ENCODE measurements around the gene LRPPRC. TPM values are rescaled to one million over a fixed set of nuclear protein-coding genes. Genes with fewer than 3 reads are reported as not detected.
A peak's percentile ranks its signal among the peaks of the same experiment; 100 is the strongest.
"Not testable (repeated sequence)": the region's sequence is repeated elsewhere in the genome, so short reads cannot be mapped to it uniquely, and the experiment has no call there.

LRPPRC gene
- total RNA-seq, 1 donor from 2014 or later = 119 TPM

DNA sequence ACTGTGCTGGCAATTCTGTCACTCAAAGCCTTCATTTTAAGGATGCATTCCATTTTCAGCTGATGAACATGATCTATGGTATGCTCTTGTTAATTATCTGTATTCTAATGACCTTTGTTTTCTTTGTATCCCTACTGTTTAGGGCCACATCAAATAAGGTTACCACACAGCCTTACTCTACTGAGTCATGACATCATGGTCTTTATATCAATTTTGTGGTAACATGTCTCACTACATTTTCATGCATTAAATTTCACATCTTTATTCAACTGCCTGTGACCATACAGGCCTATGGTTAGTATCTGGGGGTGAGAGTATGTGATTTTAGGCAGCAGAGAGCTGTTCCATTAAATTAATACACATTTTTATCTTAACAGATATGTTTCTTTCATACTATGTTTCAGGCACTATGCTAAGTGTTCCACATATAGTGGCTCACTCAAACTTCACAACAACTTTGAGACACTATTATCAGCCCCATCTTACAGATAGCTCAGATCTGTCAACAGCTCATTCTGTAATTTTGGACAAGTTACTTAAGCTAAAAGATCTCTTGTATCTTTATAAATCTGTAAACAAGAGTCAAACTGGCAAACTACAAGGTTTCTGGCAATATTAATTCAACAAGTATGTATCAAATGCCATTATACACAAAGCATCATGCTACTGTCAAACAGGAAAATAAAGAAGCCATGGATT, 18.0 kb downstream of the LRPPRC start:
- no peak for DNase-seq

DNA sequence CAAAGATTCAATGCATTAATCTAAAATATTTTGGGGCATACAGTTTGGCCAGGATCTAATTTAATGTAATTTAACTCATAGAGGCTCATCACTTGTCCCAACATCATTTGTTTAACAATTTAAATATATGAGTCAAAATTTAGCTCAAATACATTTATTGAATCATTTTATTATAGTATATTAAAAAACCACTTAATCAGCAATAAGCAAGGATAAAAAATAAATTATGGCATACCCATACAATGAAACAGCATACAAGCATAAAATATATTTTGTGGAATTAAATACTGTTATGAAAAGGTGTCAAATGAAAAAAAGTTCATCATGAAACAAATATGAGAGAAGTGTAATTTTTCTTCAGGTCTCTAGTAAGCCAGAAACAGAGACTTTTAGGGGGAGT, 34.9 kb downstream of the LRPPRC start:
- no peak for DNase-seq

DNA sequence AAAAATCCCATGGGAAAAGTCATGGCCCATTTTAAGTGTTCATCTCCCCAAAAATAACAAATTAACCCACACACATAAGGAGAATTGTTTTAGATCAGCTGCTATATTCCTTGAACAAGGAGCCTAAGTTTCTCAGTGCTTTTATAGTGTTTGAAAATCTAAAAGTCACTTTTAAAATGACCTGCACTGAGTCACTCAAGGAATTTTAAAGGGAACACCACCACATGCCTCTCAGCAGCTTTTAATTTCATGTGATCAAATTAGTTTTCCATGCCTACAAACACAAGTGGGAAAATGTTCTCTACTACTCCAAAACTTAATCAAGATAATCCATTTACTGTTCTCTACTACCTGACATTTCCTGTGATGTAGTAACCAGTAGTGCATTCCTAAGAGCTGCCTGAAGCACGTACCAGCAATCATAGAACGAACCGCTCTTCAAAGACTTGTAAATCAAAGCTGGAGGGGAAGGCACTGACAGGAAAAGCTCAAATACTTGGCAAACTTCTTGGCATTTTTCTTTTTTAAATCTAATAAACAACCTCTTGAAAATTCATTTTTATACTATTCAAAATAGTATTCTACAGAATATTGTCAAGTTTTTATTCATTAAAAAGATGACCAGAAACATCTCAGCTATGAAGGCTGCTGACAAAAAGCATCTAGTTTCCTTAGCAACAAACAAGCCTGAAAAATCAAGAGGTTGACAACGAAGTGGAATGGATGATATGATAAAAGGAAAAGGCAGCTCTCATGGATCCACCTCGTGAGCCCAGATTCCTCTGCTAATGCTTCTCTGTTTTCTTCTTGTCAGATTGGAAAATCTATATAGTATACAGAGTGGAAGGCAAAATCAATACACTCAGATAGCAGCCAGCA, 37.2 kb downstream of the LRPPRC start:
- no peak for DNase-seq

DNA sequence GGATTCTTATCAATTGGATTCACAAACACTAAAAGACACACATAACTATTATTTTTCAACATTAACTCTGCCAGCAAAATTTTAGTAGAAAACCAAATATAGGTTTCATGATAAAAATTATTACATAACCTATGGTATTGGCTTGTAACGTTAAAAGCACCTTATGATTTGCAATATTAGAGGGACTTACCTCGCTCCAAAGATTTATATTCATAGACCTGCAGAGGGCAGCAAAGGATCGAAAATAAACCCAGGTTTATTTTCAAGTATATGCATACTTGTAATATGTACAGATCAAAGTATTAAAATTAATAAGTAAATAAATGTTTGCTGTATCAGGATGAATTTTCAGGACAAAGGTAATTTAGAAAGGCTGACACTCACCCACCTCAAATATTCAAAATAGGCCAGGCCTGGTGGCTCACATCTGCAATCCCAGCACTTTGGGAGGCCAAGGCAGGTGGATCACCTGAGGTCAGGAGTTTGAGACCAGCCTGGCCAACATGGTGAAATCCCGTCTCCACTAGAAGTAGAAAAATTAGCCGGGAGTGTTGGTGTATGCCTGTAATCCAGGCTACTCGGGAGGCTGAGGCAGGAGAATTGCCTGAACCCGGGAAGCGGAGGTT, 45.3 kb downstream of the LRPPRC start:
- DNase-seq = peak; percentile 63

DNA sequence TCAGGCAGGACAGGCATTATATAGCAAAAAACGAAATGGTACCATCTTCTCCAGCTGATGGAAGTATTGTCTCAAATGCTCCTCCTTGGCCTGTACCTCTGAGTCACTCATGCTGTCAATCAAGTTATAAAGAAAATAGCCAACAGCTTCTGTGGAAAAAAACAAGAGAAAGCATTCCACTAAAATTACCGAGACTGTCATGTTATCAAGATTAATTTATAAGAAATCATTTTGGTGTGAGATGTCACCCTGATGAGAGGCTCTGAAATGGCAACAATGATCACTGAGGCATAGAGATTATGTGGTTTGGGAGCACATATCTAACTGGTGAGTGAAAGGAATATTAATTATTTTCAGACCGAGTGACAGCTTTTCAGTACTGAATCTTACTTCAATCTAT, 47.4 kb downstream of the LRPPRC start:
- DNase-seq = no peak

DNA sequence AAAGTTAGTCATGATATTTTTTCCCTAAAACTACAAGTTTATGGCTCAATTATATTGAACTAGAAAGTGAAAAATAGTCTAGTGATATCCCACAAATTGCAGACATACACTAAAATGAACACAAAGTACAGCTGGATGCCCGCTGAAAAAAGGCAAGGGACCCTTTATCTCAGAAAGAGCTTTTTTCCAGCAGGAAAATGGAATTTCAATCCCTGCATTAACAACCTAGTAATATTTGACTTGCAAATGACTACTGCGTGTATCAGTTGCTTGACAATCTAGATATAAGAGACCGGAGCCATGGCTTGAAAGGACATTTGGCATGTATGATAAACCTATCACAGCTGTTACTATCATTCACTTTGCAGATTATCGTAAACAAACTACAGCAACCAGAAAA, 49.1 kb downstream of the LRPPRC start:
- DNase-seq = no peak

DNA sequence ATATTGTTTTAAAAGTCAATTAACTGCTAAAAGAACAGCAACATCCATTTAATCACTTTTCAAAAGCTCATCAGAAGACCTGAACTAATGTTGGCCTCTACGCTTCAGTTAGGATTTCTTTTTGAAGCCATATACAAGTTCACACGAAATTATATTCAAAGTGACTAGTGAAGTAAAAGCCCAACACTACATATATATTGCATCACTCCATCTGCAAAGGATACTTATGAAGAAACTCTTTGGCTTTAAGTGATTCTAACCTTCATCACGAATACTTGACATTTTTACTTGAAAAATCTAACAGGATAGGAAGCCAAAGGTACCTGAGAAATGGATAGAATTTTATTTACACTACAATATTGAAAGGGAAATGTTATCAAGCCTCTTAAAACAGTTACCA, 50.4 kb downstream of the LRPPRC start:
- DNase-seq = no peak

DNA sequence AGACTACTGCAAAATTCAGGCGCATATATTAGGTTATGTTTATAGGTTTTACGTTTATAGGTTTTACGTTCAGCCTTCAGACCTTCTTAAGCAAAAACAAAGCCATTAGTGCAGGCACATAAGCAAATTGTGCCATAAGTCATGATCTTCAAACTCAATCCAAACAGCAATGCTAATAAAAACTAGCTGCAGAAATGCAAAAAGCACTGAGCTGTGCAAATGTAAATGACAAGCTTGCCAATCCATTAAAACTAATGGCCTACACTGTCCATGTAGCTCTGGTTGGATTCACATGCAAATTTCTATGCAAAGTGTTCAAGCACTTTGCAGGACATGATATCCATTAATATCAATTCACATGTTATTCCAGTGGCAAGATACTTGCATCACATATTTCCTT, 50.9 kb downstream of the LRPPRC start:
- no peak for DNase-seq

DNA sequence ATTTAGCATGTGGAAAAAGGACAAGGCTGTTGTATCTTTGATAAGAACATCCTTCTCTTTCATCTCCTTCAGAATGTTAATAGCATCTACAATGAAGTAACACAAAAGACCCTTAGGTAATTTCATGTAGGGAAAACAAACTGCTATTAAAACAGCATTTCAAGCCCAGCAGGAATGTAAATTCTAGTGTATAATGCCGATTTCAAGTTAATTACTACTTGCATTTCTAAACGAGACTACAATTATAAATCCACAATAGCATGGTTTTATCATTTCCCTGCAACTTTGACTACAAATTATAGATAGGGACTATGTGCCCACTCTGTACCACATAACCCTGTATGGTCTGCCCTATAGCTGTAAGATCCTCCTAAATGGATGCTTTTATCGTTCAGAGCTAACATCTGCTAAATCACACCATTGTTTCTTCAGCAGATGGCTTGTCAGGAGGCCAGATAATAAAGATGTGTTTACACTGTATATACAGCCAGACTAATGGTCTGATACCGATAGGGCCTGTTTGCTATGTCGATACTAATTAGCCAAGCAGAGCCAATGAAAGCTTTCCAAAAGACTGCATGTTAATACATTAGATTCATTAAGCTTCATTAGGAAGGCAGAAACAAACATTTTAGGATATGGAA, 51.9 kb downstream of the LRPPRC start:
- peak; percentile 3 for DNase-seq

DNA sequence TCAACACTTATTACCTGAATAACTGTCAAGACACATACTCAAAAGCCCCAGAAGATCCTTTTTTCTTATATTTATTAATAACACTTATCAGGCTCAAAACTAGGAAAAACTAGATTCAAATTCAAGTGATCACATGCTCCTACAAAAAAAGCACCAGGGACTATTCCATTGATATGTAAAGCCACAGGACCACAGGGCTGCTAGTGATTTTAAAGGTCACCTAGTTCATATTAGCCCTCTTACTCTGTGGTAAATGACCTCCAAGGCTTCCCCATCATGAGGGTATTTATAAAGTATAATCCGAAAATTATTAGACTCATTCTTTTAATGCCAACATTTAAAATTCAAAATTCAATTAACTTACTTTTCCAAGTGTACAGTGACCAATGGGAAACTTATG, 52.5 kb downstream of the LRPPRC start:
- DNase-seq = no peak

DNA sequence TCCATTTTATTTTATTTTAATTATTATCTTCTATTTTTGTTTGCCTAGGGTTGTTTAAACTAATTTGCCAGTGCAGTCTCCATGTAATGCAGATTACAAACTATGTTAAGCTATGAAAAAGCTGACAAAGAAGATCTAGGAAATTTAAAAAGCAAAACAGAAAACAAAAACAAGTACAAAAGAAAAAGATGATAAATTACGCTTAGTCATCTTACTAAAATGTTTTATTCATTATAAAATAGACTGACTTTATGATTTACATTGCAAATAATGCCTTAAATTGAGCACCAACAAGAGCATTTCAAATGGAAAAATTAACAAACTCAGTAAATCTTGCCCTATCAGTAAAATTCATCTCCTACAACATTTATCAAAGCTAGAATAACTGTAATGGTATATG, 52.9 kb downstream of the LRPPRC start:
- no peak for DNase-seq

DNA sequence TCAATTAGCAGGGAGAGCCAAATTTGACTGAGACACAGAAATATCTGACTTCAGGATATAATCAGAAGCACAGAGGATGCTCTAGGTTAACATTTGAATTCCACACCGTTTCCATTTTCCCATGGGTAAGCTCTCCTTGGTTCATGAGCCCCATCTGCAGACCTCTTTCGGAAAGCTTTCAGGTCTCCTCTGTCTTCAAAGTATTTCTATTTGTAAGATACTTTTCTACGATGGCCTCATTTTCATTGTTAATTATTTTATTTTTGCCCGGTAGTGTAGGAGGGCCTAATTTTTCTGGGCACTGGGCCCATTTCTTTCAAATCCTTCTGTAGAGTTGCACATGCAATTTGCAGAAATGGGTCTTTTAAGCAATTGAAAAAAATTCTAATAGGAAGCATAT, 53.8 kb downstream of the LRPPRC start:
- DNase-seq = no peak

DNA sequence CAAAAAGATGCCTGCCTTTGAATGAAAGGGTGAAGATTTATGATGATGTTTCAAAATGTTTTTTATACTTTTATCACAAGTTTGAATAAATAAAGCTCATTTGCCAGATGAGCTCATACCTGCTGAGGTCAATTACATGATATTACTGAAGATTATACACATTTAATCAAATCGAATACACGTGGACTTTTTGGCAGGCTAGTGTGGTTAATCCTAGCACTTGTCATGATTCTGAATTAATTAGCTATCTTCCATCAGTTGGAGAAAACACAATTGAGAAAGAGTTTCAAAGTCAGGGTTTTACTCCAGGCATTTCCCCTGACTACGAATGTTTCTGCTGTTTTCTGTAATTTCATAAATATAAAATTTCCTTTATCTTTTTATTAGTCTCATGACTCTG, 54.4 kb downstream of the LRPPRC start:
- DNase-seq = no peak

DNA sequence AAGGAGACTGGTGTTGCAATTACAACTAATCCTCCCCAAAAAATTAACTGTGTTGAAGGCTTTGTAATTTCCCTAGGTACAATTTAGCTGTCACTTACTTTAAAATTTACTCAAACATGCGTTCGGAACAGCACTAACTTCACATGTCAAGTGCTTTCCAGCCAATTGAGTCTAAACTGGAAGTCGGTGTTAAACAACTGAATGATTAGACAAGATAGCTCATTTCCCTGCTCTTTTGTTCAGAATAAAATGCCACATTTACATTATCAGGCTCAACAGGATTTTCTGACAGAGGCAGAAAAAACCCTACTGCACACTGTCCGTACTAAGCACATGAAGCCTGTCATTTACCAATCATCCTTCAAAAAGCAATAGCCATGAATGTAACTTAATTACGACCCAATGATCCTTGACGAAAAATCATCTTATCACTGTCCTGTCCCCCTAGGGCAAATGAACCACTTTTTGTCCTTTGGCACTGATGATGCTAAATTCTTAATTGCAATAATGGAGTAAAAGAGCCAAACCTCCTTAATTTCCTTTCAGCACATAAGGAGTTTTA, 56.0 kb downstream of the LRPPRC start:
- no peak for DNase-seq

DNA sequence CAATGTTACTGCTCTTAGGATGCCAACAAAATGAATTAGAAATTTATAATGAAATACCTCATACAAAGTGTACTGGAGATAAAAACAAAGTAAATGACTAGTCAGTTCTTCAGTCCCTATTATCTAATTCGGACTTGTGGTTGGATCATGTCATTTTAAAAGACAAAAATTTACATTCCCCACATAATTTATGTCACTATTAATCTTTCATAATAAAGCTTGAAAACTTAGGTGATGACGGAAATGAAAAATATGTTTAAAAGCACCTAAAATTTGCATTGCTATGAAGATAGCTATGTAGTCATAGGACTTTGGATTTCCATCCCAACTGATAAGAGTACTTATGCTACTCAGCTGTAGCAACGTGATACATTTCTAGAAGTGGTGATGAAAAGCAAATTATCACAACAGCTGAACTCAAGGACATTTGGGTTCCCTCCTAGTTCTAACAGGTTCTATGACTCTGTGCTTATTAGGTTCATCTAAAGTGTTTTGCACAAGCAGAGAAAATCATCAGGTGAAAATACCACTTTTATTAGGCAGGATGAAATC, 58.4 kb downstream of the LRPPRC start:
- DNase-seq = no peak

DNA sequence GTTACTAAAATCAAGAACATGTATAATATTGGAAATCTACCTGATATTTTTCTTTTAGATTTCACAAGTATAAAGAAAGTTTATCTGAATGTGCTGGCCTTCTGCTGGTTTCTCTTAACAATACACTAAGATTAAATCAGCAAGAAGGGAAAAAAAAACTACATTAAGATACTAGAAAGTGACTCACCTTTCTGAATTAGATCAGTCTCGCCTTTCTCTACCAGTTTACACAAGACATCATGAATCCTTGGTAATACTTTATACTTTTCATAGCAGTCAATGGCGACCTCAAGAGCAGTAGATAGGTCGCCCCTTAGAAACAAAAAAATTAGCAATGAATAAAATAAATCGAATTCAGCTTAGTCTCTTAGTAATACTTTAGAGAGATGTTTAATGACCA, 61.2 kb downstream of the LRPPRC start:
- no peak for DNase-seq

DNA sequence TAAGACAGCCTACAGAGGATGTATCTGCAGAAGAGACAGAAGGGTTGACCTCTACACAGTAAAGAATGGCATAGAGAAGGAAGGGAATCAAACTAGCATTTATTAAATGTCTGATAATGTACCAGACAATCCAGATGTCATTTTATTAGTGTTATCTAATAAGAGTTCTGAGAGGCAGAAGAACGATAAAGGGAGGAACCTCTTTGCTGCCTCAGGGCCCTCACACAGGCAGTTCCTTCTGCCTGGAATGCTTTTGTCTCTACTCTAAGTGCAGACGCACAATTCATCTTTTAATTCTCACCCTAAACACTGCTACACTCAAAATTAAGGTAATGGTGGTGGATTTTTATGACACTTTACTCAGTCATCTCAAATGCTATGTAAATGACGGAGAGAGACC, 64.5 kb downstream of the LRPPRC start:
- DNase-seq = no peak

DNA sequence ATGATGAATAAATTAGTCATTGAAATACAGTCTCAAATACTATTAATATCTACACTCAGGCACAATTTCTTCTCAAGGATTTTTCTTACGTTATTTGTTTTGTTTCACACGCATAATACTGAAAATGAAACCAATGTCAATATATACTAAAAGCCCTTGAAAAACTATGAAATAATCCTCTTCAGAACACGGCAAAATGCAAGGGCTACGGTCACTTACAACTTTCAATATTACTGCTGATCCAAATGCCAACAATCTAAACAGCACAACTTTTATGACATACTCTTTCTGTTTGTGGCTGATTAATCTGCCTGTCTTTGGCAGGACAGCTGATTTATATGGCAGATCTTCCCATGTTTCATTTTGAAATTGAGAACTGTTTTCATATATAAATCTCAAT, 68.3 kb downstream of the LRPPRC start:
- DNase-seq = no peak

DNA sequence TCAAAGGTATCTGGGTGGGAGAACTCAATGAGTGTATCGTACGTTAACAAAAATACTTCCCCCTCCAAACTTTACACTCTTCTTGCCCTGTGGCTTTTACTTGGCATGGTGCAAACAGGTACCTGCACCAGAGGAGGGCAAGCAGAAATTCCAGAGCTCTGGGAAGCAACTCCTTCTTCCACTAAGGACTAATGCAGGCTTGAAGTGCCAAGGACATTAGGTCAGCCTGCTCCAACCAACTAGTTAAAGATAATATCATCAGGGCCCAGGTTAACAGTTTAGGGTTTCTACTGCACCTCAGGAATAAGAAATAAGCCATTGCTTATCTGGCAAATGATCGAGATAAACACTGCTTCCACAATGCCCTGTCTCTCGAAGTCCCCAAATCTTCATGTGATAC, 70.4 kb downstream of the LRPPRC start:
- no peak for DNase-seq

DNA sequence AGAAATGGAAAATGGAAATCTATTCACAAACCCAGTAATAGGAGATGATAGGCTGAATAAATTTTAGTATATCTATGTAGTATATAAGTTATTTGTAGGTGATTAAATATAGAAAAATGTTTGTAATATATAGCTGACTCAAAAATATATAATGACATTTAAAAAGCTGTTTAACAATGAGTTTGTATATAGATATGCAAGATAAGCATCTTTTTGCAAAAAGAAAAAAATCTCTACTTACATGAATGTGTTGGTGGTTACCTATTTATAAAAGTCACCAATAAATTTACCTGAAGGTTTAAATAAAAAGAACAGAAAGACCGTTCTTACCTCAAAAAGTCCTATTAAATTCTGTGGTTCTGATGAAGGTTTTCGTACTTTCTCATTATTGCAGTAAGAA, 71.3 kb downstream of the LRPPRC start:
- DNase-seq = no peak

DNA sequence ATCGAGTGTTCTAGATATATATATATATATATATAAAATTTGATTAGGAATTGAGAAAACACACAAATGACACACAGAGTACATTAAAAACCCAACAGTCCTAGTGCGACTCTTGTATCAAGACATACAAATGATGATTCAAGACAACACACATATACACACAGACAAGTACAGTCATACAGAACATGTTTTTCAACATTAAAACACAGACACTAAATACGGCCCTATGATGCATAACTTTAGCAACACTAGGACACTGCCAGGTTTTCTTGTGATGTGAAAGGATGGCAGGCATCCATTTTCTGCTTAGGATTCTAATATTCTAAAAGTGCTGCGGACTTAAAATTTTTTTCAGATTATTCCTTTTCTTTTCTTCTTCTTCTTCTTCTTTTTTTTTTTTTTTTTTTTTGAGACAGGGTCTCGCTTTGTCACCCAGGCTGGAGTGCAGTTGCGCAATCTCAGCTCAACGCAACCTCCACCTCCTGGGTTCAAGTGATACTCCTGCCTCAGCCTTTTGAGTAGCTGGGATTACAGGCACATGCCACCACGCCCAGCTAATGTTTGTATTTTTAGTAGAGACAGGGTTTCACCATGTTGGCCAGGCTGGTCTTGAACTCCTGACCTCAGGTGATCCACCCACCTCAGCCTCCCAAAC, 84.5 kb downstream of the LRPPRC start:
- not testable (repeated sequence) for DNase-seq

Data from tongue (tissue), 2 donors.